ENCODE results near the gene CACNA1S.

GRCh38 chr1:201059401-201059800, 52.8 kb downstream of the CACNA1S start:
- no peak for TF ChIP-seq CTCF (IDR thresholded peaks at IDR 0.05)
- no peak for TF ChIP-seq POLR2A (IDR thresholded peaks at IDR 0.05)

Data from esophagus squamous epithelium (tissue), 4 donors.